Measurements from ENCODE around the gene ARL10.

Gene ARL10

GRCh38 chr5:176413709-176414191, 48.5 kb downstream of the ARL10 start:
- peak overlapping the region; percentile 20 for H3K4me3 ChIP-seq

GRCh38 chr5:176414704-176415103, 49.4 kb downstream of the ARL10 start:
- Histone ChIP-seq H3K27ac (peak overlapping the region in 1 of 2 donors; percentile 3), H3K4me3 (peak overlapping the region; percentile 94)
- no peak for DNase-seq (ENCODE audit: low spot score)
- TF ChIP-seq CTCF (IDR thresholded peaks at IDR 0.05), result no peak

More at GRCh38 chr5:176413709-176414191, 48.5 kb downstream of the ARL10 start:
- H3K27ac ChIP-seq, result peak overlapping the region; percentile 12 to 73
- no peak for TF ChIP-seq CTCF (IDR thresholded peaks at IDR 0.05)
- DNase-seq (ENCODE audit: low spot score), result no peak

- TF ChIP-seq CTCF (IDR thresholded peaks at IDR 0.05), result no peak
- Histone ChIP-seq H3K4me3 (peak overlapping the region; percentile 94), H3K27ac (peak overlapping the region; percentile 88 to 95)
- DNase-seq (ENCODE audit: low spot score), result no peak
Measured at GRCh38 chr5:176415240-176415951, 50.1 kb downstream of the ARL10 start.

GRCh38 chr5:176415952-176416924, 51.0 kb downstream of the ARL10 start, which contains the start of gene CLTB:
Gene CLTB (minus strand): TSS chr5:176416539. CDS start chr5:176416363, 176 bp downstream.
- peak; percentile 90 for DNase-seq (ENCODE audit: low spot score)
- Histone ChIP-seq H3K27ac (peak within 1 kb of the TSS; percentile 88 to 95), H3K4me3 (peak within 1 kb of the TSS; percentile 94)
- peak; percentile 70 for TF ChIP-seq CTCF (IDR thresholded peaks at IDR 0.05)

- TF ChIP-seq CTCF (IDR thresholded peaks at IDR 0.05), result no peak
- no peak for DNase-seq (ENCODE audit: low spot score)
- Histone ChIP-seq H3K4me3 (peak overlapping the region; percentile 94), H3K27ac (peak overlapping the region; percentile 88 to 95)
Measured at GRCh38 chr5:176416965-176417364, 51.7 kb downstream of the ARL10 start.

- Histone ChIP-seq H3K4me3 (no peak overlapping the region), H3K27ac (no peak overlapping the region)
- DNase-seq (ENCODE audit: low spot score), result no peak
- TF ChIP-seq CTCF (IDR thresholded peaks at IDR 0.05), result no peak
Measured at GRCh38 chr5:176418251-176418650, 53.0 kb downstream of the ARL10 start.
